Panc1 (cell line): ENCODE data around the gene TK2.

Source experiments
- CTCF ChIP-seq: fragments of 450-650 bp; IDR thresholded peaks from 2 replicates; pipeline ENCODE4 v1.5.1; 2017; ENCODE audit warnings: mild to moderate bottlenecking
- POLR2AphosphoS5 ChIP-seq: IDR thresholded peaks from 2 replicates; pipeline ENCODE4 v1.6.1; 2012; ENCODE audit warnings: mild to moderate bottlenecking, low read depth, low read length, moderate library complexity
- REST ChIP-seq, 2 experiments: IDR thresholded peaks; 2 replicates each; pipeline ENCODE4 v1.6.1; 2011 to 2012; ENCODE audit warnings: low read depth in 2 of 2, control low read depth in 1 of 2, low read length in 1 of 2, mild to moderate bottlenecking in 1 of 2, moderate library complexity in 1 of 2; ENCODE audit not compliant: insufficient read depth in 1 of 2
- SIN3A ChIP-seq: IDR thresholded peaks from 2 replicates; pipeline ENCODE4 v1.6.1; 2012; ENCODE audit warnings: low read depth, mild to moderate bottlenecking, low read length, moderate library complexity, borderline replicate concordance; ENCODE audit not compliant: insufficient read depth

DNA sequence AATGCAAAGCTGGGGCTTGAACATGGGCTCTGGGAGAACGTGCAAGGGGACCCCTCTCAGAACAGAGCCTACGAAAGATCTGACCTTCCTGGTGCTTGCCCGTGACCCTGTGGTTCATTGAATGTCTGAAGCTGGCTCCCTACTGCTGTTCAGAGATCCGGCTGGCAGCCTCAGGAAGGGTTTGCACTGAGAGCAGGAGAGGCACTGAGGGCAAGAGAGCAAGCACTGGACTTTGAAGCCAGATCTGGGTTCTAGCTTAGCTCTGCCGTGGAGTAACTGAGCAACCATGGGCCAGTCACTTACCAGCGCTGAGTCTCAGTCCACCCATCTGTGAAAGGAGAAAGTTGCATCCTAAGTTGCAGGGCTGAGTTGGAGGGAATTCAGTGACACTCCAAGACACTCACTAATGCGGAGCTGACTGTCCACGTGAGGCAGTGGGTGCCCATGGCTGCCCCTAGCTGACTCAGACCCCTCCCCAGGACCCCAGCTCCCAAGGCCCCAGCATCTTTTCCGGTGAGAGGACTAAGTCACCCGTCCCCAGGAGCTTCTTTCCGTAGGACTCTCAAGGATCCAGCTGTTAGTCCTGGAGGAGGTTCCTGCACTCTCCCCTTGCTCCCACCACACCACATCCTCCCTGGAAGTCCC is 81.5 kb downstream of the TK2 start:
- no peak for TF ChIP-seq CTCF
- TF ChIP-seq POLR2AphosphoS5: no peak
- TF ChIP-seq SIN3A: no peak
- TF ChIP-seq REST (IDR thresholded peaks at IDR 0.05; ENCODE audit: insufficient read depth in 1 of 2, low read depth in 2 of 2, low read length in 1 of 2): no peak
